Esophagus muscularis mucosa (tissue), 4 donors: ENCODE results near the gene KCNQ1. TPM values are rescaled to one million over a fixed set of nuclear protein-coding genes. Genes with fewer than 3 reads are reported as not detected.

Experiments used
- DNase-seq: peaks from one replicate; pipeline ENCODE4 v3.0.0-alpha.2; 2017; ENCODE audit errors: extremely low spot score
- H3K27ac ChIP-seq, 4 donors: fragments of 200-600 bp; sonication (generic); replicated peaks in 1 of 4; 1 replicate in 3 of 4; 2 replicates in 1 of 4; pipeline ENCODE4 v1.5.1; 2016 to 2019; ENCODE audit warnings: mild to moderate bottlenecking in 1 of 4
- H3K27me3 ChIP-seq, 4 donors: fragments of 200-600 bp; sonication (generic); one replicate each; pipeline versions ENCODE4 v1.5.1 to v1.6.0; 2016 to 2019
- H3K36me3 ChIP-seq, 4 donors: fragments of 200-600 bp; sonication (generic); one replicate each; pipeline ENCODE4 v1.5.1; 2016 to 2019
- H3K4me1 ChIP-seq, 4 donors: fragments of 200-600 bp; sonication (generic); one replicate each; pipeline ENCODE4 v1.5.1; 2016 to 2019
- H3K4me3 ChIP-seq, 4 donors: fragments of 200-600 bp; sonication (generic); 1 replicate in 2 of 4; 2 replicates in 2 of 4; pipeline ENCODE4 v1.5.1; 2016 to 2019; ENCODE audit warnings: mild to moderate bottlenecking in 4 of 4, moderate library complexity in 1 of 4
- H3K9me3 ChIP-seq, 4 donors: fragments of 200-600 bp; sonication (generic); 1 replicate in 3 of 4; 2 replicates in 1 of 4; pipeline ENCODE4 v1.5.1; 2016 to 2019
- CTCF ChIP-seq, 3 experiments: fragments of 200-600 bp in 2 of 3; fragments of 450-650 bp in 1 of 3; sonication (generic) in 2 of 3; IDR thresholded peaks; one replicate each; pipeline ENCODE4 v1.5.1; 2017 to 2019; ENCODE audit warnings: antibody characterized with exemption in 3 of 3, mild to moderate bottlenecking in 2 of 3, moderate library complexity in 1 of 3
- EP300 ChIP-seq: sonication (generic); formaldehyde crosslinking; IDR thresholded peaks from one replicate; pipeline ENCODE4 v1.6.1; 2017; ENCODE audit warnings: antibody characterized with exemption
- POLR2A ChIP-seq: fragments of 450-650 bp; IDR thresholded peaks from one replicate; pipeline ENCODE4 v1.6.1; 2017; ENCODE audit warnings: antibody characterized with exemption, moderate library complexity, mild to moderate bottlenecking, low read depth
- POLR2AphosphoS5 ChIP-seq, 2 donors: sonication (generic); formaldehyde crosslinking; IDR thresholded peaks; one replicate each; pipeline ENCODE4 v1.6.1; 2017; ENCODE audit warnings: antibody characterized with exemption in 2 of 2
- WGBS: methylation state at CpG from one replicate; pipeline ENCODE4 v1.1.5; 2018; 5-methylcytosine and 5-hydroxymethylcytosine counted together
- intact Hi-C: fragments of 100-400 bp; cut with DNase I; formaldehyde crosslinking; loops from one replicate; pipeline ENCODE4 v1.15.1; 2023
- total RNA-seq, 4 donors: library from RNA; depleted of rRNA; stranded (reverse); fragments of >200 nt; gene quantifications; one replicate each; pipeline versions ENCODE4 v1.1.0 to v1.2.1, GENCODE V29; 2016

The KCNQ1 gene
- total RNA-seq, 4 donors from 2014 or later, result 2.1 to 5.9 (median 4.3) TPM

DNA sequence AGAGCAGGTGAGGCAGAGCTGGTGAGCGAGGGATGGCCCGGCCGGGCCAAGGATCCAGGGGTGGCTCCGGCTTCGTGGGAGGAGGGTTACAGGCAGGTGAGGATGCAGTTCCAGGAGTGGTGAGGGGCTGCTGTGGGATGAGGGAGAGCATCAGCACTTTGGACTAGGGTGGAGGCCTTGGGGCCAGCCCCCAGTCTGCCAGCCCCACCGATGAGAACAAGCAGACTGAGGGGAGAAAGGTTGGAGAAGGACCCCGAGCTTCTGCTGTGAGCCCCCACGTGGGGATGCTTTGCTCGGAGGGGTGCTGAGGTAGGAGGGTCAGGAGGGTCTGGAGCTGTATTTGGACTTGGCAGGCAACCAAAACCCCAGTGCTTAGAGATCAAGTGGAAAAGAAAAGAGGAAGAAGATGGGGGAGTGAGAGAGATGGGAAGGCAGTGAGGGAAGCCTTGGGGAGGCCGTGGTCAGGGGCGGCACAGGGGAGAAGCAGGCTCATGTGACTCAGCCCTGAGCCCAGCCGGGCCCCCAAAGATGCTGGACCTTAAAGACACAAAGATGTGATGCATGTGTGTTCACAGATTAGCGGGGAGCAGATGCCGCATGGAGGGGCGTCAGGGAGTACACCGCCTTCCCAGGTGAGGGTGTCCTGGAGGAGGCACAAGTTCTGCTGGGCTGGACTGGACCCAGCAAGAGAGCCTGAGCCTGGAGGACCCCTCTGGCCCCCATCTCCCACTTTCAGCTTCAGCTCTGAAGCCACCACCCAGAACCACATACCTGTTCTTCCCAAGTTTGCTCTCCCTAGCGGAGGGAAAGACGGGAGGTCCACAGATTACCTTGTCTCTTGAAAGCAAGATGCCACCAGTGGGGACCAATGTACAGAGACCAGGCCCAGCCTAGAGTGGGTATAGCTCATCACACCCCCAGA, 349.5 kb downstream of the KCNQ1 start:
- Histone ChIP-seq H3K9me3 (no peaks in the 10 kb centered on the region), H3K4me3 (no peak overlapping the region)
- intact Hi-C loops, result loop anchor here (5.0 kb wide), 1 partner anchor 88 kb away; no protein-coding TSS in a partner anchor

DNA sequence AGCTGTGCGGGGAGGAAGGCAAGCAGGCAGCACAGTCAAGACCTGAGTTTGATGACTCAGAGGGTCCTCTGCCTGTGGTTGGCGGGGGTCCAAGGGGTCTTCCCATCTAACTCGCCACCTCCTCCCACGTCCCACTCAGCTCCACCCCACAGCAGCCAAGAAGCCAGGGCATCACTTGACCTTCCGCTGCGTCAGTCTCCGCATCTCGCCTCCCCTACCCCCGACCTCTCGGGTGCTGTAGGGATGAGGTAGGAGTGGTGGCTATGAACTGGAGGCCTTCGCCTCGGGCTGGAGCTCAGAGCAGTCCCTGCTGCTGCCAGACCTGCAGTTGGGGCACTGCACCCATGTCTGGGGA, 350.1 kb downstream of the KCNQ1 start:
- Histone ChIP-seq H3K36me3 (no peaks in the 10 kb centered on the region), H3K27ac (no peak overlapping the region), H3K9me3 (no peaks in the 10 kb centered on the region), H3K27me3 (no peaks in the 10 kb centered on the region), H3K4me1 (peaks cover 16 to 19% (median 17%) of the 10 kb centered on the region in 4 donors), H3K4me3 (no peak overlapping the region)
- DNase-seq, result no peak
- no peak for TF ChIP-seq CTCF (IDR thresholded peaks at IDR 0.05)
- no peak for TF ChIP-seq POLR2A
- TF ChIP-seq EP300, result no peak
- TF ChIP-seq POLR2AphosphoS5 (IDR thresholded peaks at IDR 0.05), result no peak
- 91% methylated on average over 12 of the region's 12 CpGs for WGBS
- intact Hi-C loops, result loop anchor here (5.0 kb wide), 1 partner anchor 87 kb away; no protein-coding TSS in a partner anchor

More for the DNA sequence above, 349.5 kb downstream of the KCNQ1 start:
- H3K27me3 ChIP-seq, result no peaks in the 10 kb centered on the region
- WGBS, result 82% methylated on average over 16 of the region's 18 CpGs
- peaks cover 15 to 18% (median 16%) of the 10 kb centered on the region in 4 donors for H3K4me1 ChIP-seq
- TF ChIP-seq EP300, result no peak
- TF ChIP-seq POLR2A, result no peak
- no peak for TF ChIP-seq POLR2AphosphoS5 (IDR thresholded peaks at IDR 0.05)
- TF ChIP-seq CTCF (IDR thresholded peaks at IDR 0.05), result no peak
- no peak overlapping the region for H3K27ac ChIP-seq
- no peak for DNase-seq
- H3K36me3 ChIP-seq, result no peaks in the 10 kb centered on the region

DNA sequence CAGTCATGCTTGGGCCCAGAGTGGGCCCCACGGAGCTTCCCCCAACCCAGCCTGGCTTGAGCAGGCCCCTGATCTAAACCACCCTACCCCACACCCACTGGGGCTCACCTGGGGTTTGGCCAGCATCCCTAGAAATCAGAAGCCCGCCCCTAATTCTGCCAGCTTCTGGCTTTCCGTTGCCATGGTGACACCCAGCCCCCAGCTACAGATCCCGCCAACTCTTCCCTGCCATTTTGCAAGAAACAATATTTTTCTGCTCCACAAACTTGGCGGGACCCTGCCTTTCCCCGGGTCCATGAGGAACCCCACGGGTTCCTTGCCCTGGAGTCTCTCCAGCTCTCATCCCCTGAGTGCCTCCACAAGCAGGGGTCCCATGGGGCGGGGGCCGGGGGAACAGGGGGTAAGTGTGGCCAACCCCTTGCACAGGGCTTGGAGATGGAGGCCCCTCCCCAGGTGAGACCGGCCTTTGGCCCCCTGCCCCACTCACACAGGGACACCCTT, 350.7 kb downstream of the KCNQ1 start:
- intact Hi-C loops, result no loop called here
- H3K4me1 ChIP-seq, result peaks cover 16 to 21% (median 18%) of the 10 kb centered on the region in 4 donors
- H3K36me3 ChIP-seq, result no peaks in the 10 kb centered on the region
- TF ChIP-seq CTCF (IDR thresholded peaks at IDR 0.05), result no peak
- no peak for TF ChIP-seq POLR2AphosphoS5 (IDR thresholded peaks at IDR 0.05)
- TF ChIP-seq POLR2A, result no peak
- TF ChIP-seq EP300, result no peak
- H3K9me3 ChIP-seq, result no peaks in the 10 kb centered on the region
- H3K27ac ChIP-seq, result no peak overlapping the region
- H3K27me3 ChIP-seq, result no peaks in the 10 kb centered on the region
- WGBS, result 92% methylated on average over 10 of the region's 10 CpGs
- DNase-seq, result no peak
- no peak overlapping the region for H3K4me3 ChIP-seq

- intact Hi-C loops, result no loop called here
- H3K27me3 ChIP-seq, result no peaks in the 10 kb centered on the region
- whole genome bisulfite sequencing, result 85% methylated on average over 13 of the region's 15 CpGs
- no peak overlapping the region for H3K27ac ChIP-seq
- H3K4me3 ChIP-seq, result no peak overlapping the region
- no peaks in the 10 kb centered on the region for H3K9me3 ChIP-seq
- no peaks in the 10 kb centered on the region for H3K36me3 ChIP-seq
- TF ChIP-seq EP300 (no peak), POLR2AphosphoS5 (IDR thresholded peaks at IDR 0.05) (no peak), POLR2A (no peak), CTCF (IDR thresholded peaks at IDR 0.05) (no peak)
- H3K4me1 ChIP-seq, result peaks cover 13 to 20% (median 15%) of the 10 kb centered on the region in 4 donors
- DNase-seq, result no peak
Observed at GRCh38 chr11:2796091-2796490, 351.3 kb downstream of the KCNQ1 start.
